ENCODE results near the gene PROC. TPM values are rescaled to one million over a fixed set of nuclear protein-coding genes. Genes with fewer than 3 reads are reported as not detected.

PROC gene
- total RNA-seq, 4 donors from 2014 or later, result not detected

DNA sequence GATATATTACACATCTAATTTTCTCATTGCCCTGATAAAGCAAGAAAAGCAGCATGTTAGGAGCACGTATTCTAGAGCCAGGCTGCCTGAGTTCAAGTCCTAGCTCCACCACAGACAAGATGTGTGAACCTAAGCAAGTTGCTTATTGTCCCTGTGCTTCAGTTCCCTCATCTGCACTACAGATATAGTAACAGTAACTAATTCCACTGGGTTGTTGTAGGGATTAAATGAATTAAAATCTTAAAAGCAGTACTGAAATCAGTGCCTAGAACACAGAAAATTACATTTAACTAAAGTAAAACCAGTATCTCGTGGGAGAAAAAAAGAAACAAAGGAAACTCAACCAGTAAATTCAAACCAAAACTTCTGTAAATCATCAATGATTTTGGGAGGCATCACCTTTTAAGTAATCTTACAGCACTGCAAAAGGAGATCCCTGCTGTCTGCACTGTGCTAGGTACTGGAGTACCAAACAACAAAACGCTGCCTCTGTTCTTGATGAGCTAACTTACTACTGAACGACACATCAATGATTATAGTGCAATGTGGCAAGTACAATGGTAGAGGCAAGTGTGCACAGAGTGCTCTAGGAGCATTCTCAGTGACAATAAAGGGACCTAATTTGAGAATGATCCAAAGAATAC is 38.4 kb upstream of the PROC start:
- TF ChIP-seq, protein P1, sequence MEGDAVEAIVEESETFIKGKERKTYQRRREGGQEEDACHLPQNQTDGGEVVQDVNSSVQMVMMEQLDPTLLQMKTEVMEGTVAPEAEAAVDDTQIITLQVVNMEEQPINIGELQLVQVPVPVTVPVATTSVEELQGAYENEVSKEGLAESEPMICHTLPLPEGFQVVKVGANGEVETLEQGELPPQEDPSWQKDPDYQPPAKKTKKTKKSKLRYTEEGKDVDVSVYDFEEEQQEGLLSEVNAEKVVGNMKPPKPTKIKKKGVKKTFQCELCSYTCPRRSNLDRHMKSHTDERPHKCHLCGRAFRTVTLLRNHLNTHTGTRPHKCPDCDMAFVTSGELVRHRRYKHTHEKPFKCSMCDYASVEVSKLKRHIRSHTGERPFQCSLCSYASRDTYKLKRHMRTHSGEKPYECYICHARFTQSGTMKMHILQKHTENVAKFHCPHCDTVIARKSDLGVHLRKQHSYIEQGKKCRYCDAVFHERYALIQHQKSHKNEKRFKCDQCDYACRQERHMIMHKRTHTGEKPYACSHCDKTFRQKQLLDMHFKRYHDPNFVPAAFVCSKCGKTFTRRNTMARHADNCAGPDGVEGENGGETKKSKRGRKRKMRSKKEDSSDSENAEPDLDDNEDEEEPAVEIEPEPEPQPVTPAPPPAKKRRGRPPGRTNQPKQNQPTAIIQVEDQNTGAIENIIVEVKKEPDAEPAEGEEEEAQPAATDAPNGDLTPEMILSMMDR (IDR thresholded peaks at IDR 0.05; ENCODE audit: low read depth), result no peak

DNA sequence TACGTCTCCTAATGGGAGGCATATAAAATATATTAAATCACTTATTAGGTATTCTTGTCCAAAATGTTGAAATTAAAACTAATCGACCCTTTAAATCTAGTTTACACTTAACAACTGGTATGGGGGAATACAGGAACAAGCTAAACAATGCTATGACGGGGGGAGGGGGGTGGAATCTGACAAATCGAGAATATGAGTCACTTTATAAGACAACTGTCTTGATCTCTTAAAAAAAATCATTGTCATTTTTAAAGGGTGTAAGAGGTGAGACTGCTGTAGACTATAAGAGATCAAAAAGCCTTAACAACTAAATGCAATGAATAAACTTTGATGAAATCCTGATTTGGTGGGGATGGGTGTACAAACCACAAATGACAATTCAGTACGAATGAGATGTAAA is 36.5 kb upstream of the PROC start:
- TF ChIP-seq, protein P1 (IDR thresholded peaks at IDR 0.05; ENCODE audit: low read depth), result no peak

GRCh38 chr2:127382831-127383230 is 35.4 kb upstream of the PROC start:
- TF ChIP-seq, protein P1 (IDR thresholded peaks at IDR 0.05; ENCODE audit: low read depth), result no peak

- TF ChIP-seq, protein P1 (IDR thresholded peaks at IDR 0.05; ENCODE audit: low read depth), result no peak
These were observed 33.7 kb upstream of the PROC start for GRCh38 chr2:127384529-127384928.

GRCh38 chr2:127386246-127386645 is 32.0 kb upstream of the PROC start:
- TF ChIP-seq, protein P1 (IDR thresholded peaks at IDR 0.05; ENCODE audit: low read depth), result no peak

DNA sequence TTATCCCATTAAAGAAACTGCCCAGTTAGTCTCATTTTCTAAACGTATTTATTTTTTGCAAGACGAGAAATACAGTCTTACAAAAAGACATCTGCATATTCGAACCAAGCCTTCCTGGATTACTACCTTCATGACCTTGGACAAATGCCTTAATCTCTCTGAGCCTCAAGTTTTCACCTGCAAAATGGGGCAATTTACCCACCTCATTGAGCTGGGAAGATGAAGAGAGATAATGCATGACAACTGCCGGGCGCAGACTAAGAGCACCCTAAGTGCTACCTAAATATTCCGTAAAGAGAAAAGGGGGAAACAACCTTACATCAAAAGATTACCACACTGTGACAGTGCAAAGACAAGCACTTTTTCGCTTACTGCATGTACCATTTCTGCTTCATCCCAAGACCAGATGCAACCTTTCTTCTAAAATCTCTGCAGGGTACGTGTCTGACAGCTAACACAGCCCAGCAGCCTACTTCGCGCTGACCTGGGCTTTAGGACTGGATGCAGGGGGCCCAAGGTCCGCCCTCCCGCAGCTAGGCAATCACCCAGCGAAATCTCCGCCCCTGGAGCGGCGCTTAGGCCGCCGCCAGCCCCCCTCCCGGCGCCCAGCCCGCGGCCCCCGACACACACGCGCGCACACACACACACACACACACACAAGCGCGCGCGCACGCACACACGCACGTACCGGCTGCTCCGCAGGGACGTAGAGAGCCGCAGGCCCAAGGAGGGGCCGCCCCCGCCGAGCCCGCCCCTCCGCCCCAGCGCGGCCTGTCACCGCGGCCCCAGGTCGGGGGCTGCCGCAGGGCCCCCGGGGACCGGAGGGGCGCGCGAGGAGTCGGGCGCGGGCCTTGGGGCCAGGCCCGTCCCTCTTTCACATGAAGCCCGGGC is 31.2 kb upstream of the PROC start:
- TF ChIP-seq, protein P1 (IDR thresholded peaks at IDR 0.05; ENCODE audit: low read depth), result no peak

GRCh38 chr2:127387655-127388422 is 30.4 kb upstream of the PROC start, which contains the start of gene MAP3K2:
Gene MAP3K2 (minus strand): TSS chr2:127387975. CDS start chr2:127343129, 44,846 bp downstream.
- TF ChIP-seq, protein P1 (IDR thresholded peaks at IDR 0.05; ENCODE audit: low read depth), result no peak
